Liver (tissue), 9 donors: ENCODE measurements around the gene HOXD12. TPM values are rescaled to one million over a fixed set of nuclear protein-coding genes. Genes with fewer than 3 reads are reported as not detected.

Experiments used
- DNase-seq: peaks from one replicate; pipeline ENCODE4 v3.0.0-alpha.2; 2017; ENCODE audit warnings: low spot score
- H3K27ac ChIP-seq, 2 donors: one replicate each; pipeline ENCODE4 v1.7.0; 2013; ENCODE audit warnings: inconsistent platforms in 2 of 2, low read length in 2 of 2, control low read depth in 1 of 2, low read depth in 1 of 2, mild to moderate bottlenecking in 1 of 2
- H3K27me3 ChIP-seq, 4 donors: one replicate each; pipeline versions ENCODE4 v1.6.1 to v1.7.0; 2013; ENCODE audit warnings: low read length in 3 of 4, inconsistent platforms in 1 of 4, mild to moderate bottlenecking in 1 of 4, moderate library complexity in 1 of 4; ENCODE audit not compliant: control insufficient read depth in 4 of 4, insufficient read depth in 4 of 4
- H3K36me3 ChIP-seq, 4 donors: one replicate each; pipeline versions ENCODE4 v1.6.1 to v1.7.0; 2013; ENCODE audit warnings: low read length in 3 of 4, mild to moderate bottlenecking in 3 of 4, low read depth in 1 of 4, moderate library complexity in 1 of 4; ENCODE audit not compliant: control insufficient read depth in 4 of 4, insufficient read depth in 3 of 4
- H3K4me1 ChIP-seq, 4 donors: one replicate each; pipeline versions ENCODE4 v1.6.1 to v1.7.0; 2013; ENCODE audit warnings: low read length in 3 of 4, mild to moderate bottlenecking in 3 of 4, moderate library complexity in 1 of 4; ENCODE audit not compliant: control insufficient read depth in 4 of 4, insufficient read depth in 4 of 4
- H3K4me3 ChIP-seq, 3 donors: one replicate each; pipeline versions ENCODE4 v1.6.1 to v1.7.0; 2013; ENCODE audit warnings: low read length in 3 of 3, control low read depth in 1 of 3, low read depth in 1 of 3, mild to moderate bottlenecking in 1 of 3
- H3K9ac ChIP-seq, 2 donors: one replicate each; pipeline ENCODE4 v1.7.0; 2013; ENCODE audit warnings: low read length in 2 of 2, mild to moderate bottlenecking in 2 of 2, moderate library complexity in 2 of 2, control low read depth in 1 of 2, low read depth in 1 of 2
- H3K9me3 ChIP-seq, 4 donors: one replicate each; pipeline versions ENCODE4 v1.6.1 to v1.7.0; 2013; ENCODE audit warnings: low read length in 3 of 4; ENCODE audit not compliant: control insufficient read depth in 4 of 4
- EGR1 ChIP-seq, 2 donors: IDR thresholded peaks; 2 replicates each; pipeline ENCODE4 v1.6.1; 2016 to 2018; ENCODE audit warnings: antibody characterized with exemption in 2 of 2, low read depth in 2 of 2
- FOXA1 ChIP-seq: IDR thresholded peaks from 2 replicates; pipeline ENCODE4 v1.6.1; 2016; ENCODE audit warnings: antibody characterized with exemption
- FOXA2 ChIP-seq: IDR thresholded peaks from 2 replicates; pipeline ENCODE4 v1.6.1; 2016; ENCODE audit warnings: antibody characterized with exemption
- GABPA ChIP-seq, 2 donors: IDR thresholded peaks in 1 of 2; conservative IDR thresholded peaks in 1 of 2; 2 replicates each; pipeline ENCODE4 v1.6.1; 2016; ENCODE audit warnings: antibody characterized with exemption in 2 of 2, mild to moderate bottlenecking in 1 of 2, moderate library complexity in 1 of 2
- HNF4A ChIP-seq, 2 donors: conservative IDR thresholded peaks; 2 replicates each; pipeline ENCODE4 v1.6.1; 2016; ENCODE audit warnings: antibody characterized with exemption in 2 of 2, mild to moderate bottlenecking in 2 of 2
- HNF4G ChIP-seq: IDR thresholded peaks from 2 replicates; pipeline ENCODE4 v1.6.1; 2016; ENCODE audit warnings: antibody characterized with exemption
- JUND ChIP-seq, 2 donors: IDR thresholded peaks; 2 replicates each; pipeline ENCODE4 v1.6.1; 2016; ENCODE audit warnings: antibody characterized with exemption in 2 of 2
- NR2F2 ChIP-seq: IDR thresholded peaks from 2 replicates; pipeline ENCODE4 v1.6.1; 2016; ENCODE audit warnings: antibody characterized with exemption
- RAD21 ChIP-seq, 2 donors: IDR thresholded peaks; 2 replicates each; pipeline ENCODE4 v1.6.1; 2016; ENCODE audit warnings: antibody characterized with exemption in 2 of 2, mild to moderate bottlenecking in 2 of 2
- RXRA ChIP-seq, 2 donors: IDR thresholded peaks; 2 replicates each; pipeline ENCODE4 v1.6.1; 2017 to 2018; ENCODE audit warnings: antibody characterized with exemption in 2 of 2, mild to moderate bottlenecking in 1 of 2
- SP1 ChIP-seq: IDR thresholded peaks from 2 replicates; pipeline ENCODE4 v1.6.1; 2018; ENCODE audit warnings: antibody characterized with exemption, mild to moderate bottlenecking
- TAF1 ChIP-seq: conservative IDR thresholded peaks from 2 replicates; pipeline ENCODE4 v1.6.1; 2016; ENCODE audit warnings: antibody characterized with exemption, mild to moderate bottlenecking
- YY1 ChIP-seq: IDR thresholded peaks from 2 replicates; pipeline ENCODE4 v1.6.1; 2016; ENCODE audit warnings: antibody characterized with exemption, mild to moderate bottlenecking
- WGBS: extraction: QIAGEN DNeasy Blood & Tissue Kit; methylation state at CpG from one replicate; pipeline ENCODE4 v1.1.7; 2013; 5-methylcytosine and 5-hydroxymethylcytosine counted together
- polyA plus RNA-seq, 2 donors: library from polyadenylated mRNA; stranded (reverse) in 1 of 2; unstranded in 1 of 2; fragments of 200-250 nt in 1 of 2; fragments of >200 nt in 1 of 2; fragmentation: Nextera tagmentation in 1 of 2; extraction: Ambion mirVana in 1 of 2; gene quantifications; one replicate each; pipeline versions ENCODE4 v1.2.1 to v1.2.3, GENCODE V29; 2013 to 2015
- total RNA-seq, 2 donors: library from RNA; depleted of rRNA; stranded (reverse); fragments of >200 nt; gene quantifications; one replicate each; pipeline ENCODE4 v1.2.3, GENCODE V29; 2014
- TF ChIP-seq, protein P1 (sequence below): IDR thresholded peaks from 2 replicates; pipeline ENCODE4 v1.6.1; 2016; ENCODE audit warnings: antibody characterized with exemption
- TF ChIP-seq, protein P2 (sequence below): IDR thresholded peaks from 2 replicates; pipeline ENCODE4 v1.6.1; 2016; ENCODE audit warnings: antibody characterized with exemption
- TF ChIP-seq, protein P3 (sequence below): fragments of 150-350 bp; IDR thresholded peaks from 2 replicates; pipeline ENCODE4 v1.5.1; 2017; ENCODE audit warnings: improper control_type of control experiment, low read depth, low read length; ENCODE audit not compliant: missing input control
- TF ChIP-seq, protein P4 (sequence below): IDR thresholded peaks from 2 replicates; pipeline ENCODE4 v1.6.1; 2016; ENCODE audit warnings: antibody characterized with exemption
- TF ChIP-seq, protein P5 (sequence below): IDR thresholded peaks from 2 replicates; pipeline ENCODE4 v1.6.1; 2016; ENCODE audit warnings: antibody characterized with exemption, mild to moderate bottlenecking
- donor health status: healthy.
- donor health status: healthy.
- donor health status: healthy.
- donor health status: healthy.
- donor health status: healthy.

Gene HOXD12
- total and polyA plus RNA-seq, 4 donors: not detected

DNA sequence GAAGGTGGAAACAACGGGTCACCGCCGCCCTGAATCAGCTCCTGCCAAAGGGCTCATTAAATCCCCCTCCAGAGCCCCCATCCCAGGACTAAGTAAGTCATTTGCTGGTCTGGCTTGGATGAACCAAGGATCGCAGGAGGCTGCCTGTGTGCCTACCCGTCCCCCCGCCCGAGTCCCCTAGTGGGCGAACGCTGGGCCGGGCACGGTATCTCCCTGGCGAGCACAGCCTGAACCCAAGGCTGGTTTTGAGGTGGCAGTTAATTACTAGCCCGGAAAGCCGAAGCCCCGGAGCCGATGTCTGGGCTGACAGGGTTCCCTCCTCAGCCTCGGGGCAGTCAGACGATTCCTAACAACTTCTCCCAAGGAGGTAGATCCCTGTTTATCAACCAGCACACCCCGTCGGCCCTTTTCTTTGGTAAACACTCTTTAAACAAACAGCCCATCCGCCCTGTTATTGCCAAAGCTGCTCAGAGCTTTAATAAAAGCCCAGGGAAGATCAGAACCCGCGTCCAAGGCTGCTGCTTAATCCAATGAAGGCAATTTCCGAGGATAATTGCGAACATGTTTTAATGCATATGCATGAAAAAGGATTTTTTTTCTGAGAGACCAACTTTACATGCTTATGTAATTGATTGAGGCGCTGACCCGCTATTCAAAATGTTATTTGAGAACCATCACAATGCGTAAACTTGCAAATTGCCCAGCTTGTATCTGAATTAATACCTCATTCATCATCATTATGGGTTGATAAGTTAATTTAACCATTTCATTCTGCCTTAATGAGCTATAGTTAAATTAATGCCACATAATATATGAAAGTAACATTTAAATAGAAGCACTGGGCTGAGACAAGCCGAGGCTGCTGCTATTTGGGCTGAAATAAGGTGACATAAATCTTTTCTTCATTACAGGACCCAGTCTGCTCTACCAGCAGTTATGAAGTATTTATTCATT, 26.4 kb upstream of the HOXD12 start:
- Histone ChIP-seq H3K9ac (no peak overlapping the region), H3K36me3 (no peaks in the 10 kb centered on the region), H3K4me1 (peaks cover under 1 to 6% (median 4%) of the 10 kb centered on the region in 4 donors), H3K4me3 (no peak overlapping the region), H3K27me3 (peaks cover 4 to 54% (median 30%) of the 10 kb centered on the region in 4 donors), H3K27ac (no peak overlapping the region), H3K9me3 (no peaks in the 10 kb centered on the region)
- TF ChIP-seq, protein P1, sequence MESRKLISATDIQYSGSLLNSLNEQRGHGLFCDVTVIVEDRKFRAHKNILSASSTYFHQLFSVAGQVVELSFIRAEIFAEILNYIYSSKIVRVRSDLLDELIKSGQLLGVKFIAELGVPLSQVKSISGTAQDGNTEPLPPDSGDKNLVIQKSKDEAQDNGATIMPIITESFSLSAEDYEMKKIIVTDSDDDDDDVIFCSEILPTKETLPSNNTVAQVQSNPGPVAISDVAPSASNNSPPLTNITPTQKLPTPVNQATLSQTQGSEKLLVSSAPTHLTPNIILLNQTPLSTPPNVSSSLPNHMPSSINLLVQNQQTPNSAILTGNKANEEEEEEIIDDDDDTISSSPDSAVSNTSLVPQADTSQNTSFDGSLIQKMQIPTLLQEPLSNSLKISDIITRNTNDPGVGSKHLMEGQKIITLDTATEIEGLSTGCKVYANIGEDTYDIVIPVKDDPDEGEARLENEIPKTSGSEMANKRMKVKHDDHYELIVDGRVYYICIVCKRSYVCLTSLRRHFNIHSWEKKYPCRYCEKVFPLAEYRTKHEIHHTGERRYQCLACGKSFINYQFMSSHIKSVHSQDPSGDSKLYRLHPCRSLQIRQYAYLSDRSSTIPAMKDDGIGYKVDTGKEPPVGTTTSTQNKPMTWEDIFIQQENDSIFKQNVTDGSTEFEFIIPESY: no peak
- TF ChIP-seq GABPA (IDR thresholded peaks at IDR 0.05 in 1 of 2, conservative IDR thresholded peaks at IDR 0.05 in 1 of 2) (no peak), JUND (IDR thresholded peaks at IDR 0.05) (no peak), HNF4G (no peak), RXRA (IDR thresholded peaks at IDR 0.05) (no peak), SP1 (no peak), TAF1 (no peak), YY1 (no peak), FOXA2 (no peak), HNF4A (conservative IDR thresholded peaks at IDR 0.05) (no peak), FOXA1 (no peak), EGR1 (IDR thresholded peaks at IDR 0.05; ENCODE audit: low read depth in 2 of 2) (no peak), NR2F2 (no peak), RAD21 (IDR thresholded peaks at IDR 0.05) (no peak)
- TF ChIP-seq, protein P2, sequence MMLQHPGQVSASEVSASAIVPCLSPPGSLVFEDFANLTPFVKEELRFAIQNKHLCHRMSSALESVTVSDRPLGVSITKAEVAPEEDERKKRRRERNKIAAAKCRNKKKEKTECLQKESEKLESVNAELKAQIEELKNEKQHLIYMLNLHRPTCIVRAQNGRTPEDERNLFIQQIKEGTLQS: no peak
- TF ChIP-seq, protein P3, sequence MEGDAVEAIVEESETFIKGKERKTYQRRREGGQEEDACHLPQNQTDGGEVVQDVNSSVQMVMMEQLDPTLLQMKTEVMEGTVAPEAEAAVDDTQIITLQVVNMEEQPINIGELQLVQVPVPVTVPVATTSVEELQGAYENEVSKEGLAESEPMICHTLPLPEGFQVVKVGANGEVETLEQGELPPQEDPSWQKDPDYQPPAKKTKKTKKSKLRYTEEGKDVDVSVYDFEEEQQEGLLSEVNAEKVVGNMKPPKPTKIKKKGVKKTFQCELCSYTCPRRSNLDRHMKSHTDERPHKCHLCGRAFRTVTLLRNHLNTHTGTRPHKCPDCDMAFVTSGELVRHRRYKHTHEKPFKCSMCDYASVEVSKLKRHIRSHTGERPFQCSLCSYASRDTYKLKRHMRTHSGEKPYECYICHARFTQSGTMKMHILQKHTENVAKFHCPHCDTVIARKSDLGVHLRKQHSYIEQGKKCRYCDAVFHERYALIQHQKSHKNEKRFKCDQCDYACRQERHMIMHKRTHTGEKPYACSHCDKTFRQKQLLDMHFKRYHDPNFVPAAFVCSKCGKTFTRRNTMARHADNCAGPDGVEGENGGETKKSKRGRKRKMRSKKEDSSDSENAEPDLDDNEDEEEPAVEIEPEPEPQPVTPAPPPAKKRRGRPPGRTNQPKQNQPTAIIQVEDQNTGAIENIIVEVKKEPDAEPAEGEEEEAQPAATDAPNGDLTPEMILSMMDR: no peak
- TF ChIP-seq, protein P4, sequence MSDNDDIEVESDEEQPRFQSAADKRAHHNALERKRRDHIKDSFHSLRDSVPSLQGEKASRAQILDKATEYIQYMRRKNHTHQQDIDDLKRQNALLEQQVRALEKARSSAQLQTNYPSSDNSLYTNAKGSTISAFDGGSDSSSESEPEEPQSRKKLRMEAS: no peak
- TF ChIP-seq, protein P5, sequence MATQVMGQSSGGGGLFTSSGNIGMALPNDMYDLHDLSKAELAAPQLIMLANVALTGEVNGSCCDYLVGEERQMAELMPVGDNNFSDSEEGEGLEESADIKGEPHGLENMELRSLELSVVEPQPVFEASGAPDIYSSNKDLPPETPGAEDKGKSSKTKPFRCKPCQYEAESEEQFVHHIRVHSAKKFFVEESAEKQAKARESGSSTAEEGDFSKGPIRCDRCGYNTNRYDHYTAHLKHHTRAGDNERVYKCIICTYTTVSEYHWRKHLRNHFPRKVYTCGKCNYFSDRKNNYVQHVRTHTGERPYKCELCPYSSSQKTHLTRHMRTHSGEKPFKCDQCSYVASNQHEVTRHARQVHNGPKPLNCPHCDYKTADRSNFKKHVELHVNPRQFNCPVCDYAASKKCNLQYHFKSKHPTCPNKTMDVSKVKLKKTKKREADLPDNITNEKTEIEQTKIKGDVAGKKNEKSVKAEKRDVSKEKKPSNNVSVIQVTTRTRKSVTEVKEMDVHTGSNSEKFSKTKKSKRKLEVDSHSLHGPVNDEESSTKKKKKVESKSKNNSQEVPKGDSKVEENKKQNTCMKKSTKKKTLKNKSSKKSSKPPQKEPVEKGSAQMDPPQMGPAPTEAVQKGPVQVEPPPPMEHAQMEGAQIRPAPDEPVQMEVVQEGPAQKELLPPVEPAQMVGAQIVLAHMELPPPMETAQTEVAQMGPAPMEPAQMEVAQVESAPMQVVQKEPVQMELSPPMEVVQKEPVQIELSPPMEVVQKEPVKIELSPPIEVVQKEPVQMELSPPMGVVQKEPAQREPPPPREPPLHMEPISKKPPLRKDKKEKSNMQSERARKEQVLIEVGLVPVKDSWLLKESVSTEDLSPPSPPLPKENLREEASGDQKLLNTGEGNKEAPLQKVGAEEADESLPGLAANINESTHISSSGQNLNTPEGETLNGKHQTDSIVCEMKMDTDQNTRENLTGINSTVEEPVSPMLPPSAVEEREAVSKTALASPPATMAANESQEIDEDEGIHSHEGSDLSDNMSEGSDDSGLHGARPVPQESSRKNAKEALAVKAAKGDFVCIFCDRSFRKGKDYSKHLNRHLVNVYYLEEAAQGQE: no peak
- 5% methylated on average over 29 of the region's 29 CpGs for WGBS
- no peak for DNase-seq
